PC-3 (cell line): ENCODE data around the gene LTBR. TPM values are rescaled to one million over a fixed set of nuclear protein-coding genes. Genes with fewer than 3 reads are reported as not detected.

Experiments
- ATAC-seq: fragments of 200-7000 bp; cut with Tn5 transposase; 2 replicates; pipeline ENCODE4 v1.9.1; 2020; ENCODE audit warnings: mild to moderate bottlenecking, moderate library complexity
- BruUV-seq: library from RNA; stranded (reverse); fragments of 400-500 nt; replicated peaks from 2 replicates; lab custom pipeline; 2021; lab: Mats Ljungman, UMichigan
- CTCF ChIA-PET: fragments of 300-600 bp; sonication (Branson Sonifier 250); formaldehyde crosslinking; loops from one replicate; lab custom pipeline; 2022; ENCODE audit warnings: antibody characterized with exemption; lab: Charles Lee
- POLR2A ChIA-PET: fragments of 300-600 bp; sonication (Branson Sonifier 250); formaldehyde crosslinking; loops from one replicate; lab custom pipeline; 2022; ENCODE audit warnings: antibody characterized with exemption; ENCODE audit not compliant: unreplicated experiment; lab: Charles Lee
- DNase-seq: peaks from one replicate; pipeline ENCODE4 v3.0.0-alpha.2; 2015
- H2AFZ ChIP-seq: fragments of 300-600 bp; sonication (generic); 2 replicates; pipeline ENCODE4 v1.6.0; 2016; ENCODE audit warnings: antibody characterized with exemption, low read length
- H3F3A ChIP-seq: fragments of 300-600 bp; sonication (generic); one replicate; pipeline ENCODE4 v1.6.0; 2017; ENCODE audit warnings: antibody characterized with exemption, low read length, control low read depth, mild to moderate bottlenecking; ENCODE audit not compliant: unreplicated experiment
- H3K27ac ChIP-seq: fragments of 300-600 bp; sonication (generic); 2 replicates; pipeline ENCODE4 v1.5.1; 2016; ENCODE audit warnings: mild to moderate bottlenecking, low read length
- H3K27me3 ChIP-seq: fragments of 300-600 bp; sonication (generic); 2 replicates; pipeline ENCODE4 v1.6.1; 2016; ENCODE audit warnings: low read length, mixed read lengths
- H3K36me3 ChIP-seq: fragments of 300-600 bp; sonication (generic); 2 replicates; pipeline ENCODE4 v1.6.1; 2016; ENCODE audit warnings: low read depth, mixed run types, low read length, mixed read lengths
- H3K4me1 ChIP-seq: fragments of 300-600 bp; sonication (generic); 2 replicates; pipeline ENCODE4 v1.5.1; 2016; ENCODE audit warnings: low read length; ENCODE audit not compliant: insufficient read depth
- H3K4me2 ChIP-seq: fragments of 300-600 bp; sonication (generic); 2 replicates; pipeline ENCODE4 v1.6.0; 2016; ENCODE audit warnings: low read length
- H3K4me3 ChIP-seq: fragments of 300-600 bp; sonication (generic); 2 replicates; pipeline ENCODE4 v1.5.1; 2016; ENCODE audit warnings: mild to moderate bottlenecking, low read length, mixed read lengths
- H3K79me2 ChIP-seq: fragments of 300-600 bp; sonication (generic); 2 replicates; pipeline ENCODE4 v1.6.1; 2017; ENCODE audit warnings: low read length, mixed read lengths
- H3K9ac ChIP-seq: fragments of 300-600 bp; sonication (generic); 2 replicates; pipeline ENCODE4 v1.6.0; 2016; ENCODE audit warnings: mild to moderate bottlenecking, low read length
- H3K9me2 ChIP-seq: fragments of 300-600 bp; sonication (generic); replicated peaks from 2 replicates; pipeline ENCODE4 v1.6.1; 2016; ENCODE audit warnings: mixed run types, low read length, mixed read lengths
- H3K9me3 ChIP-seq: fragments of 300-600 bp; sonication (generic); 2 replicates; pipeline ENCODE4 v1.6.1; 2016; ENCODE audit warnings: low read length, mixed read lengths
- H4K20me1 ChIP-seq: fragments of 300-600 bp; sonication (generic); 2 replicates; pipeline ENCODE4 v1.6.1; 2016; ENCODE audit warnings: low read length, mixed read lengths
- EZH2 ChIP-seq: fragments of 300-600 bp; sonication (generic); IDR thresholded peaks from one replicate; pipeline ENCODE4 v1.6.1; 2017; ENCODE audit warnings: antibody characterized with exemption, mild to moderate bottlenecking, low read length; ENCODE audit not compliant: unreplicated experiment
- EZH2phosphoT487 ChIP-seq: fragments of 300-600 bp; sonication (generic); IDR thresholded peaks from 2 replicates; pipeline ENCODE4 v1.6.1; 2018; ENCODE audit warnings: mild to moderate bottlenecking, antibody characterized with exemption, low read length, borderline replicate concordance
- intact Hi-C: fragments of 100-400 bp; cut with micrococcal nuclease; formaldehyde crosslinking; loops from 2 replicates; pipeline ENCODE4 v1.9.0; 2023
- total RNA-seq: library from RNA; depleted of rRNA; stranded (reverse); fragments of >200 nt; gene quantifications from 2 replicates; pipeline ENCODE4 v1.2.3, GENCODE V29; 2014
- TF ChIP-seq, protein P1 (sequence below): fragments of 300-600 bp; sonication (generic); conservative IDR thresholded peaks from 2 replicates; pipeline ENCODE4 v1.5.1; 2017; ENCODE audit warnings: antibody characterized with exemption, low read depth, mild to moderate bottlenecking, low read length

Gene LTBR
- total RNA-seq, 1 experiment from 2014 or later = 163 TPM

DNA sequence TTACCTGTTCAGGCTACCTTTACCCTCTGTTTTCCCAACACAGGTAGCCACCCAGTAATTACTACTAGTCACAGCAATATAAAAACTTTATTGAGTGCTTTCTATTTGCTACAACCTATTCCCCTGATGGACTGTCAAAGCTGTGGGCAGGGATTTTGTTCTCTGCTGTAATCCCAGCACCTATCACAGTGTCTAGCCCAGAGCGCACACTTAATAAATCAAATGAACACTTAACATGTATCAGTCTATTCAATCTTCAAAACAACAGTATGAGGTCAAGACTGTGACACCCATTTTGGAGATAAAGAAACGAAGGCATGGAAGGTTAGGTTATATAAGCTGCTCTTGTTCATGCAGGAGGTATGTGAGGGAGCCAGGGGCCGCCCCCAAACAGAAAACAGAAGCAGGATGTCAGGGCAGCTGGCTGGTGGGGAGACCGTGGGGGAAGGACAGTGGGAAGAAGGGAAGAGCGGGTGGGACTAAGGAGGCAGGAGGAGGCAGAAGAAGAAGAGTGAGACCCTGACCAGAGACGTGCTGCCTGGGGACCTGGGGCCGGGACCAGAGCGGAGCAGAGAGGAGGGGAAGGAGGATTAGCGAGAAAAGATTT is 43.8 kb upstream of the LTBR start:
- POLR2A ChIA-PET = interaction anchor here (0.6 kb wide), 1 partner anchor 32 kb away, joined by 3 read pairs; no protein-coding TSS in a partner anchor
- no TSS peak for BruUV-seq
- CTCF ChIA-PET = interaction anchor here (1.5 kb wide), 1 partner anchor 23 kb away, joined by 3 read pairs; no protein-coding TSS in a partner anchor
- no peaks in the 10 kb centered on the region for H3K36me3 ChIP-seq
- H3K4me1 ChIP-seq = peaks cover 60% of the 10 kb centered on the region
- peak overlapping the region; percentile 85 for H3K4me2 ChIP-seq
- H3K9ac ChIP-seq = peak overlapping the region; percentile 92
- H3K9me3 ChIP-seq = no peaks in the 10 kb centered on the region
- intact Hi-C loops = loop anchor here (2.0 kb wide), 1 partner anchor 45 kb away; the partner anchor contains the start of gene LTBR
- H3K79me2 ChIP-seq = peaks cover 68% of the 10 kb centered on the region
- H3K9me2 ChIP-seq = no peaks in the 10 kb centered on the region
- no peaks in the 10 kb centered on the region for H3F3A ChIP-seq
- no peaks in the 10 kb centered on the region for H3K27me3 ChIP-seq
- peak overlapping the region; percentile 90 for H3K4me3 ChIP-seq
- H4K20me1 ChIP-seq = 0 out of 2 replicates have a peak, but pooled peaks cover 9% of the 10 kb centered on the region
- no peak for ATAC-seq
- TF ChIP-seq, protein P1, sequence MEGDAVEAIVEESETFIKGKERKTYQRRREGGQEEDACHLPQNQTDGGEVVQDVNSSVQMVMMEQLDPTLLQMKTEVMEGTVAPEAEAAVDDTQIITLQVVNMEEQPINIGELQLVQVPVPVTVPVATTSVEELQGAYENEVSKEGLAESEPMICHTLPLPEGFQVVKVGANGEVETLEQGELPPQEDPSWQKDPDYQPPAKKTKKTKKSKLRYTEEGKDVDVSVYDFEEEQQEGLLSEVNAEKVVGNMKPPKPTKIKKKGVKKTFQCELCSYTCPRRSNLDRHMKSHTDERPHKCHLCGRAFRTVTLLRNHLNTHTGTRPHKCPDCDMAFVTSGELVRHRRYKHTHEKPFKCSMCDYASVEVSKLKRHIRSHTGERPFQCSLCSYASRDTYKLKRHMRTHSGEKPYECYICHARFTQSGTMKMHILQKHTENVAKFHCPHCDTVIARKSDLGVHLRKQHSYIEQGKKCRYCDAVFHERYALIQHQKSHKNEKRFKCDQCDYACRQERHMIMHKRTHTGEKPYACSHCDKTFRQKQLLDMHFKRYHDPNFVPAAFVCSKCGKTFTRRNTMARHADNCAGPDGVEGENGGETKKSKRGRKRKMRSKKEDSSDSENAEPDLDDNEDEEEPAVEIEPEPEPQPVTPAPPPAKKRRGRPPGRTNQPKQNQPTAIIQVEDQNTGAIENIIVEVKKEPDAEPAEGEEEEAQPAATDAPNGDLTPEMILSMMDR = no peak
- TF ChIP-seq EZH2 (no peak), EZH2phosphoT487 (no peak)
- no peak for DNase-seq
- no peak overlapping the region for H2AFZ ChIP-seq
- peak overlapping the region; percentile 83 for H3K27ac ChIP-seq

DNA sequence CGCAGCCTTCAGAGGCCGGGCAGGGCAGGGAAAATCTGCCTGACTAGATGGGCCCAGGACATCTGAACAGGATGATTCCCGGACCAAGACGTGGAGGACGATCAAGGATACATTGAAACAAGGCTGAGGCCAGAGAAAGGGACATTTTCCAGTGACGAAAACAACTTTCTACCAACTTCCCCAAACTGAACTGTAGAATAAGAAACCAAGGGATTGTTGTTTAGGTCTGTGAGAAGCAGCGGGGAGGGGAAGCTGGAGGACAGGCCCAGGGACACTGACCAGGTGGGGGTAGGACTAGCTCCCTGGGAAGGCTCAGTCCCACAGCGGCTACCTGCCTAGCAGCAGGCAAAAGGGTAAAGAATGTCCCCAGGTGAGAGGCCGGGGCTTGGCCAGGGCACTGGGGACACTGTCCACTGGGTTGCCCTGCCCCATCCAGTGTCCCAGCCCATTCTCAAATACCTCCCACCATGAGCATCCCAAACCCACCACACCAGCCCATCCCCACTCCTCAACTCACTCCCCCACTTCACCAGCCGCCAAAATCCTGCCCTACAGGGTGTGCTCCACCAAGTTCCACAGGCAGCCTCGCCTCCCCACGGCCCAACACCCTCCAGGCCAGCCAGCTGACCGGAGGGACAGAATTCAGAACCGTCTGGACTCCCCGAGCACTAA is 43.1 kb upstream of the LTBR start:
- no peaks in the 10 kb centered on the region for H3K27me3 ChIP-seq
- H3K9me3 ChIP-seq = no peaks in the 10 kb centered on the region
- peak overlapping the region; percentile 83 for H3K27ac ChIP-seq
- H3K4me1 ChIP-seq = peaks cover 60% of the 10 kb centered on the region
- TF ChIP-seq, protein P1 = no peak
- no peak for TF ChIP-seq EZH2
- no peak for TF ChIP-seq EZH2phosphoT487
- H3K79me2 ChIP-seq = peaks cover 60% of the 10 kb centered on the region
- peak overlapping the region; percentile 92 for H3K9ac ChIP-seq
- DNase-seq (no peak), ATAC-seq (no peak)
- H3K4me3 ChIP-seq = peak overlapping the region; percentile 90
- no peaks in the 10 kb centered on the region for H3K9me2 ChIP-seq
- H3K4me2 ChIP-seq = peak overlapping the region; percentile 85
- 0 out of 2 replicates have a peak, but pooled peaks cover 9% of the 10 kb centered on the region for H4K20me1 ChIP-seq
- intact Hi-C loops = loop anchor here (2.0 kb wide), 1 partner anchor 44 kb away; the partner anchor contains the start of gene LTBR
- CTCF ChIA-PET = no interaction called here
- H3K36me3 ChIP-seq = no peaks in the 10 kb centered on the region
- POLR2A ChIA-PET = no interaction called here
- H2AFZ ChIP-seq = no peak overlapping the region
- H3F3A ChIP-seq = no peaks in the 10 kb centered on the region
- TSS peak; percentile 18 for BruUV-seq
